ENCODE data around the gene SLC49A3. TPM values are rescaled to one million over a fixed set of nuclear protein-coding genes. Genes with fewer than 3 reads are reported as not detected.
"Not testable (repeated sequence)": the region's sequence is repeated elsewhere in the genome, so short reads cannot be mapped to it uniquely, and the experiment has no call there.

The SLC49A3 gene
- total RNA-seq, 1 donor from 2014 or later: 4.4 TPM

GRCh38 chr4:681736-682451 lies 7.1 kb downstream of the SLC49A3 start:
- no peak for DNase-seq (ENCODE audit: low read depth in 2 of 2)

GRCh38 chr4:680928-681645 lies 7.9 kb downstream of the SLC49A3 start:
- peak in 1 of 2 donors; percentile 39 for DNase-seq (ENCODE audit: low read depth in 2 of 2)

DNA sequence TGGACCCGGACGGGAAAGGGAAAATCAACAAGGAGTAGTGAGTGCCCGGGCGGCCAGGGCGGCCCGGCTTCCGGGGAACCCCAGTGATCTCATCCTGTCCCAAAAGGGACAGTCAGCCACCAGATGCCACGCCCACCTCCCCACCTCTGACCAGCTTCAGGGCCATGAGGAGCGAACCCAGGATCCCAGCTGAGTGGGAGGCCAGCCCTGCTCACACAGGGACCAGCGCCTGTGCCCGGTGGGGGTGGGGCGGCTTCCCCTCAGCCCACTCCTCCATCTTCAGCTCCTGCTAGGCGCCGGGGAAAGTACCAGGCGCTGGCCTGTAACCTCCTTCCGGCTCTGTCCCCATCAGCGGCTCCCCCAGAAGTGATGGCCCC lies 8.4 kb downstream of the SLC49A3 start:
- no peak for DNase-seq (ENCODE audit: low read depth in 2 of 2)

DNA sequence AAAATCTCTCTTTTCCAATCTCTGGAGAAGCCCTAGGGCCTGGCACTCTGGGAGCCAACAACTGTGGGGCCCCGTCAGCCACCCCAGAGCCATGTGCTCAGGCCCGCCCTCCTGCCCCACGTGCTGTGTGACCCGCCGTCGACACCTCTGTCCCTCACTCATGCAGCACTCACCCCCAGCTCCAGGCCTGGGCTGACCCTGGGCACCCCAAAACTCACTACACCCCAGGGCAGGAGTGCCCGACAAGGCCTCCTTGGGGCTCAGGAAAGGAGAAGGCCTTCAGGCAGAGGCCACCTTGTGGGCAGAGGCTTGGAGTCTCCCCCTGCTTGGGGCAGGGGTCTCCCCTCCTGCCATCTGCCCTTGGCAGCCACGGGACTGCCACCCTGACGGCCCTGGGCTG lies 8.9 kb downstream of the SLC49A3 start:
- no peak for DNase-seq (ENCODE audit: low read depth in 2 of 2)

GRCh38 chr4:679629-680028 lies 9.3 kb downstream of the SLC49A3 start:
- no peak for DNase-seq (ENCODE audit: low read depth in 2 of 2)

- DNase-seq (ENCODE audit: low read depth in 2 of 2): no peak
Observed at GRCh38 chr4:679104-679481, 9.9 kb downstream of the SLC49A3 start.

DNA sequence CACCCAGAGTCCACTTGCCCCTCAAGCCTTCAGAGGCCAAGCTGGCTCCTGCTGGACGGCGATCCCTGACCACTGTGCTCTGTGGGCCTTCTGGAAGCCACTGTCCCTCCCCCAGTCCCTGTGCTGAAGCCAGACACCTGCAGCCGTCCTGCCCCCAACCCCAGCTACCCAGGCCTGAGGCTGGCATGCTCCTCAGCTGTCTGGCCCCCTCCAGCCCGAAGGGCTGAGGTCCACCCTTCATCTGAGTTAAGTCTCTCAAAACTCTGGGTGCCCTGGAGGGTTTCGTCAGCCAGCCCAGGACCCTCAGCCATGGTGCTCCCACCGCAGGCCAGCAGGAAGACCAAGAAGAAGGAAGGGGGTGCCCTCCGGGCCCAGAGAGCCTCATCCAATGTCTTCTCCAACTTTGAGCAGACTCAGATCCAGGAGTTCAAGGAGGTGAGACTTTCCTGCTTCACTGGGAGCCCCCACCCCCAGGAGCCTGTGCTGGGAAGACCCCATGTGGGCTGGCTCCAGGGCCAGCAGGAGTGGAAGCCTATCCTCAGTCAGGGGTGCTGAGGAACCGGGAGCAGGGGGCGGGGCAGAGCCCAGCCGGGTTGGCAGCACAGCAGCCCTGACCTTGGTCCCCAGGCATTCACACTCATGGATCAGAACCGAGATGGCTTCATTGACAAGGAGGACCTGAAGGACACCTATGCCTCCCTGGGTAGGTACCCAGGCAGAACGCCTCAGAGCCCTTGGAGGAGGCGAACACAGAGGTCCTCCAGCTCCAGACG lies 10.4 kb downstream of the SLC49A3 start:
- no peak for DNase-seq (ENCODE audit: low read depth in 2 of 2)

DNA sequence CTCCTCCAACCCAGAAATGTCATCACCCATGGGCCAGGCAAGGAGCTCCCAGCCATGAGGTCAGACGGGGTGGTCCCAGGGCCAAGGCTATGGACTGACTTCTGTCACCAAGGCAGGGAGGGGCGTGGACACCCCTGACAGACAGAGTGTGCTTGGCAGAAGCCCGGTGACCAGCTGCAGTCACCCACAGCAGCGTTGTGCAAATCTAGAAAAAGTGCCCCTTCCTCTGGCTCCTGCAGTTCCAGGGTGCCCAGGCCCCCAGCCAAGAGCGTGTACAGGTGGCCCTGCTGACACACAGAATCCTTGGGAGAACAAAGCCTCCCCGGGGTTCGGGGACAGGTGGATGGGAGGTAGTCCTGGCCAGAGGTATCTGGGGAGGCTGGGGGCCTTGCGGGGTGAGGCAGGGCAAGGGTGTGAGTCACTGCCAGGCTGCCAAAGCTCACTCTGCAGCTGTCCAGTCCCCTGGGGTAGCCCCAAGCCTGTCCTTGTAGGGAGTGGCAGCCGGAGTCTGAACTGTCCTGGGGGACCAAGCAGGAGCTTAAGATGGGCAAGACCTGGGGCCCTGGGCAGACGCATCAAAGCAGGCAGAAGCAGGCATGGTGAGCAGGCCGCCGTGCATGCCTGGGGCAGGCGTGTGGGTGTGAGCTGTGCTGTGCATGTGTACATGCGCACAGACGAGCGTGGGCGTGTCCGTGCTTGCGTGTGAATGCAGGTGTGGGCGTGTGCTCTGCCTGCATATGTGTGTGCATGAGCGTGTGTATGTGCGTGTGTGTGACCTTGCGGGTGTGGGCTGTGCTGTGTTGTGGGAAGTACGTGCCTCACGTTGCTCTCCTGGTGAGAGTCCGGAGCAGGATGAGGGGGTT lies 11.3 kb downstream of the SLC49A3 start:
- DNase-seq (ENCODE audit: low read depth in 2 of 2): no peak

DNA sequence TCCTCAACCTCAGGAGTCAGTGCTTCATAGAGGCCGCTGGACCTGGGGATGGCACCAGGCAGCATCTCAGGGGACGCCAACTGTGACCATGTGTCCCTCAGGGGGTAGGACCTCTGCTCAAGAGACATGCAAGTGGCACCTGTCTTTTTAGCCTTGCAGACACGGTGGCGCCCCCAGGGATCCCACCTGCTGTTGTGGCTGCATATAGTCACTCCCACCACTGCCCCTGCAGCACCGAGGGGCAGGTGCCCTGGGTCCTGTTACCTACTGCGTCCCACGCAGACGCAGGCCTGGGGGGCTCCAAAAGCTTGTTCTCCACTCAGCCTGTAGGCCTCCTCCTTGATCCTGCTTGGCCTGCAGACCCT lies 12.1 kb downstream of the SLC49A3 start:
- DNase-seq (ENCODE audit: low read depth in 2 of 2): no peak

- DNase-seq (ENCODE audit: low read depth in 2 of 2): no peak
Observed at GRCh38 chr4:675980-676870, 12.7 kb downstream of the SLC49A3 start.

- DNase-seq (ENCODE audit: low read depth in 2 of 2): no peak
Observed at GRCh38 chr4:675036-675882, 13.7 kb downstream of the SLC49A3 start.

GRCh38 chr4:674172-675035 lies 14.5 kb downstream of the SLC49A3 start, which contains the start of the genes ATP5ME and MYL5:
Gene ATP5ME, minus strand, starts transcription at chr4:674276. Its CDS starts 29 bp downstream, at chr4:674247.
Gene MYL5, plus strand, starts transcription at chr4:674542. Its CDS starts 3,485 bp downstream, at chr4:678027.
- peak; percentile 91 to 95 for DNase-seq (ENCODE audit: low read depth in 2 of 2)

DNA sequence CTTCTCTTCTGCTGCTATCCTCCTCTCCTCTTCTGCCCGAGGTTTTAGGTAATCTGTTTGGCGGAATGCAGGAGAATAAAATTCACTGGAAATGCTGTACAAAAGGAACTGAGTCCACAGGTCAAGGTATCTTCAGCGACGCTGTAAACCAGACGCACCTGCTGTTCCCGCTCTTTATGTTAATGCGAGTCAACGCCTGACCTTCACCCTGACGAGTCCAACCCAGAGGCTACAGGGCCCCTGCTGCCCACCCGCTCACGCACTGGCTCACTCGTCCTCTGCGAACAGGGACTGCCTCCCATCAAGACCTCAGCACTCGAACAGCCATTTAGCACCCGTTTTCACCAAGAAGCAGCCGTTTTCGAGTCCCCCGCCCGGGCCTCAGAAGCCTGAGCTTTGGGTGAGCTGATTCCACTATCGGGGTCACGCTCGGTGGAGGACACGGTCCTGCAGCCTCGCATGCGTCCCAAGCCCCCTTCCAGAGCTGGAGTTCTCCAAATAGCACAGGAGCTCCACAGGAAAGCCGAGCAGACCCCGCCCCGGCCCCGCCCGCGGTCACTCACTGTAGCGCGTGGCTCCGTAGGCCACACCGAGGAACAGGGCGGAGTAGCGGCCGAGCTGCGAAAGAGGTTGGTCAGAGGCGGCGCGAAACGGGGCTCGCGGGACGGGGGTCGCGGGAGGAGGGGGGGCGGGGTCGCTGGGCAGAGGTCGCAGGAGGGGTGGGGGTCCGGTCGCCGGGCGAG lies 15.4 kb downstream of the SLC49A3 start:
- DNase-seq (ENCODE audit: low read depth in 2 of 2): peak in 1 of 2 donors; percentile 40

DNA sequence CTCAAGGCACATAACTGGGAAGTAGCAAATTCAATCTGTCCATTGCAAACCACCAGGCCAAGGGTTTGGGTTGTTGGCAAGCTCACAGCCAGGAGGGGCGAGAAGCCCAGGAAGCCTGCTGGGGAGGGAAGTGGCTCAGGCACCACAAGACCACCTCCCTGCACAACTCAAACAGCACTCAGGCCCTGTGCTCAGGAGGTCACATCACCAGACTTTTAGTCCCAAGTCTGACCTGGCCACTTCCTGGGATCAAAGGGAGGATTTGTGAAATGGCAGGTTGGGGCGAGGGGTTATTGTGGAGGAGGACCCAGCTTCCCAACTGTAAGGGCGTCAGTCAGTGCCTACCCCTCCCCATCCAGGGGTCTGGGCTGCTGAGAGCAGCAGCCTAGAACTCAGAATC lies 17.2 kb downstream of the SLC49A3 start:
- DNase-seq (ENCODE audit: low read depth in 2 of 2): no peak

- DNase-seq (ENCODE audit: low read depth in 2 of 2): not testable (repeated sequence)
Observed at GRCh38 chr4:669806-670559, 19.0 kb downstream of the SLC49A3 start.

DNA sequence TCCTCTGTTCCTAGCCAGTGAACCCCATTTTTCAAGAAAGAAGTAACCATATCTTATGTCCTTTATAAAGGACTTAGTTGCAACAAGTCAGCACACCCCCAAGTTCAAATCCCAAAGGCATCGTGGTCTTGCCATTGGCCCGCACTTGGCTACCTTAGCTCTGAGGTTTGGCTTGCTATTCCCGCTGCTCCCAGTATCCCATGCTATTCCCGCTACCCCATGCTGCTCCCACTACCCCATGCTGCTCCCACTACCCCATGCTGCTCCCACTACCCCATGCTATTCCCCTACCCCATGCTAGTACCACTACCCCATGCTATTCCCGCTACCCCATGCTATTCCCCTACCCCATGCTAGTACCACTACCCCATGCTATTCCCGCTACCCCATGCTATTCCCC lies 20.7 kb downstream of the SLC49A3 start:
- DNase-seq (ENCODE audit: low read depth in 2 of 2): not testable (repeated sequence)

DNA sequence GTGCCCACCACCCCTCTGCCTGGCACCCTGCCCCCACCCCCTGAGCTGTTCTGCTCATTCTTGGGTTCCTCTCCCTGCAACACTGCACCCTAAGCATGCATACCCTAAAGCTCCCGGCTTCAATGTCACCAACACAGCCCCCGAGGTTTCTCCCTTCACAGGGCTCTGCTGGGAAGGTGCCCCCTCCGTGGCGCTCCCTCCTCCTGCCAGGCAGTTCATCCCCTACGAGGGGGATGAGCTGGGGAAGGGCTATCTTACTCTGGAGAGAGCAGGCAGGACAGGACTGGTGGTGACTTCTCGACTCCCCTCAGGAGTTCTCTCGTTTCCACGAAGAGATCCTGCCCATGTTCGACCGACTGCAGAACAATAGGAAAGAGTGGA lies 21.4 kb downstream of the SLC49A3 start:
- no peak for DNase-seq (ENCODE audit: low read depth in 2 of 2)

Measured in dermis microvascular lymphatic vessel endothelial cell (primary cell).